PC-3 (cell line): ENCODE measurements around the gene CLEC4D.

ENCODE experiments used
- CTCF ChIP-seq: fragments of 300-600 bp; sonication (generic); conservative IDR thresholded peaks from 2 replicates; pipeline ENCODE4 v1.5.1; 2017; ENCODE audit warnings: antibody characterized with exemption, low read depth, mild to moderate bottlenecking, low read length
- EZH2phosphoT487 ChIP-seq: fragments of 300-600 bp; sonication (generic); IDR thresholded peaks from 2 replicates; pipeline ENCODE4 v1.6.1; 2018; ENCODE audit warnings: mild to moderate bottlenecking, antibody characterized with exemption, low read length, borderline replicate concordance

GRCh38 chr12:8504351-8504750 is 9.0 kb upstream of the CLEC4D start:
- no peak for TF ChIP-seq CTCF
- TF ChIP-seq EZH2phosphoT487, result no peak
